Neutrophil (primary cell): ENCODE data around the gene FAM193B.

Source experiments
- H3K27ac ChIP-seq: fragments of 200-600 bp; sonication (generic); 2 replicates; pipeline ENCODE4 v1.5.1; 2016; ENCODE audit warnings: mild to moderate bottlenecking, moderate library complexity
- H3K27me3 ChIP-seq: fragments of 200-600 bp; sonication (generic); 2 replicates; pipeline ENCODE4 v1.6.0; 2016; ENCODE audit warnings: mild to moderate bottlenecking
- H3K36me3 ChIP-seq: fragments of 200-600 bp; sonication (generic); 2 replicates; pipeline ENCODE4 v1.5.1; 2017
- H3K4me1 ChIP-seq, 2 experiments: fragments of 200-600 bp in 1 of 2; sonication (generic) in 1 of 2; 1 replicate in 1 of 2; 2 replicates in 1 of 2; pipeline versions ENCODE4 v1.5.1 to v1.6.1; 2013 to 2016; ENCODE audit warnings: low read depth in 1 of 2, low read length in 1 of 2, mild to moderate bottlenecking in 1 of 2, moderate library complexity in 1 of 2; ENCODE audit not compliant: control insufficient read depth in 1 of 2, insufficient read depth in 1 of 2
- H3K4me3 ChIP-seq, 2 experiments: fragments of 200-600 bp in 1 of 2; sonication (generic) in 1 of 2; 1 replicate in 1 of 2; 2 replicates in 1 of 2; pipeline ENCODE4 v1.5.1; 2013 to 2016; ENCODE audit warnings: low read depth in 1 of 2, low read length in 1 of 2, mild to moderate bottlenecking in 1 of 2, moderate library complexity in 1 of 2
- H3K9me3 ChIP-seq: fragments of 200-600 bp; sonication (generic); 2 replicates; pipeline ENCODE4 v1.5.1; 2016
- TF ChIP-seq, protein P1 (sequence below): fragments of 200-600 bp; sonication (generic); IDR thresholded peaks from 2 replicates; pipeline ENCODE4 v1.5.1; 2016; ENCODE audit warnings: antibody characterized with exemption

The FAM193B gene

DNA sequence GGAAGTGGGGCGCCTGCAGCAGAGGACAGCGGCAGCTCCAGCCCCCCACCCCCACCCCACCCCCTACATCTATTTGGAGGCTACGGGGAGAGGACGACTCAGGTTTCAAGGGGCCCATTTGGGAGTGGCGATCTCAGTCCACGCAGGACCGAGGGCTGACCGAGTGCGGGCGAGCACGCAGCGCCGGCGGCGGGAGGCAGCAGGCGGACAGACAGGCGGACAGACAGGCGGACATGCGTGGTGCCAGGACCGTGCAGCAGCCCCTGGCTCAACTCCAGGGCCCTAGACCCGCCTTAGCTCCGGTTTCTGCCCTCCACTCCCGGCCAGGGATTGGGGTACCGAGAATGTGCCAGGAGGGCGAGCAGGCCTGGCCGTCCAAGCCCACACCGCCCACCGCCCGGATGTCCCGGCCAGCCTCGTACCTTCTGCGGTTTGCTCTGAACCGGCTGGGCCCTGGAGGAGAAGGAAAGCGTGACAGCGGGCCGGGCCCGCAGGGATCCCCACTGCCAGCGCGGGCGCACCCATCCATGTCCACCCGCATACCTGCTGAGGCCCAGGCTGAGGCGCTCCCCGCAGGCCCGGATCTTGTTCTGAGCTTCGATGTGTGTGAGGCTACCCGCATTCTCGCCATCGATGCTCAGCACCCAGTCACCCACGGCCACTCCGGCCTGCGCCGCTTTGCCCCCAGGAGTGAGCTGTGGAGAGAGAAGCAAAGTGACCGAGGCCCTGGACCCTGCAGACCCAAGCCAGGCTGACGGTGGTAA is 62.2 kb downstream of the FAM193B start:
- Histone ChIP-seq H3K27me3 (no peaks in the 10 kb centered on the region), H3K27ac (peak overlapping the region; percentile 99), H3K9me3 (no peaks in the 10 kb centered on the region), H3K4me3 (no peak overlapping the region), H3K36me3 (peaks cover 89% of the 10 kb centered on the region), H3K4me1 (peaks cover 56 to 65% of the 10 kb centered on the region in 2 experiments)
- TF ChIP-seq, protein P1, sequence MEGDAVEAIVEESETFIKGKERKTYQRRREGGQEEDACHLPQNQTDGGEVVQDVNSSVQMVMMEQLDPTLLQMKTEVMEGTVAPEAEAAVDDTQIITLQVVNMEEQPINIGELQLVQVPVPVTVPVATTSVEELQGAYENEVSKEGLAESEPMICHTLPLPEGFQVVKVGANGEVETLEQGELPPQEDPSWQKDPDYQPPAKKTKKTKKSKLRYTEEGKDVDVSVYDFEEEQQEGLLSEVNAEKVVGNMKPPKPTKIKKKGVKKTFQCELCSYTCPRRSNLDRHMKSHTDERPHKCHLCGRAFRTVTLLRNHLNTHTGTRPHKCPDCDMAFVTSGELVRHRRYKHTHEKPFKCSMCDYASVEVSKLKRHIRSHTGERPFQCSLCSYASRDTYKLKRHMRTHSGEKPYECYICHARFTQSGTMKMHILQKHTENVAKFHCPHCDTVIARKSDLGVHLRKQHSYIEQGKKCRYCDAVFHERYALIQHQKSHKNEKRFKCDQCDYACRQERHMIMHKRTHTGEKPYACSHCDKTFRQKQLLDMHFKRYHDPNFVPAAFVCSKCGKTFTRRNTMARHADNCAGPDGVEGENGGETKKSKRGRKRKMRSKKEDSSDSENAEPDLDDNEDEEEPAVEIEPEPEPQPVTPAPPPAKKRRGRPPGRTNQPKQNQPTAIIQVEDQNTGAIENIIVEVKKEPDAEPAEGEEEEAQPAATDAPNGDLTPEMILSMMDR, result no peak

DNA sequence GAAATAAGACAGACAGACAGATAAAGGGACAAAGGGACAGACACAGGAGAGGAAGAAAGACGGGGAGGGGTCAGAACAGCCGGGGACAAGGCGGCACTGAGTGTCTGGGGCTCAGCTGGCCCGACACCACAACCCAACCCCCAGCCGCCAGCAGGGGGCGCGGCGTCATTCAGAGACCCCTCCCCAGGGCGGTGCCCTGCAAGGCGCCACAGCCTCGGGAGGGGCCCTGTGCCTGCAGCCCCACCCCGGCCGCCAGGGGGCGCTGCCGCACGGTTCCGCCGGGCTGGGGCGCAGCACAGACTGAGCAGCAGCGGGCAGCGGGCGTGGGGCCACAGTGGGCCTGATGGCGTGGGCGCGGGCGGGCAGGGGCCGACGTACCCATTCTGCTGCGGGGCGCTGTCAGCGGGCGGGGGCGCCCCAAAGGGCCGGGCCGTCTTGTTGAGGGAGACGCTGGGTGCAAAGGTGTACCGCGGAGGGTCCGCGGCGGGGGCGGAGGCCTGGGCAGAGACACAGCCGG is 62.9 kb downstream of the FAM193B start:
- Histone ChIP-seq H3K27me3 (no peaks in the 10 kb centered on the region), H3K4me3 (no peak overlapping the region), H3K36me3 (peaks cover 96% of the 10 kb centered on the region), H3K4me1 (peaks cover 54 to 60% of the 10 kb centered on the region in 2 experiments), H3K27ac (peak overlapping the region; percentile 99), H3K9me3 (no peaks in the 10 kb centered on the region)
- TF ChIP-seq, protein P1, result peak; percentile 70

DNA sequence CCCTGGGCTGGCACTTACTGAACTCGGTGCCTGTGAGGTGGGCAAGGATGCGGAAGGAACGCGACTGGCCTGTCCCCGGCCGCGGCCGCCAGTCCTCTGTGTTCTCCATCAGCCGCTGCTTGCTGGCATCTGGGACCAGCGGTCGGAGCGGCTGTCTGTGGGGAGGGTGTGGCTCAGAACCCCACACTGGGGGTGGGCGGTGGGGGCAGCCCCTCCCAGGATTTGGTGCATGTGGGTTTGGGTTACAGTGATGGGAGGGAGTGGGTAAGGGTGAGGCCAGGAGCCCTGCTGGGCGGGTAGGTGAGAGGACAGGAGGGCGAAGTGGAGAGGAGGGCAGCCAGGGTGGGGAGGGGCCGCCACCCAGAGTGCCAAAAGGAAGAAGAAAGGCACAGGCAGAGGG is 63.4 kb downstream of the FAM193B start:
- H3K36me3 ChIP-seq, result peaks cover 97% of the 10 kb centered on the region
- no peaks in the 10 kb centered on the region for H3K9me3 ChIP-seq
- TF ChIP-seq, protein P1, result no peak
- peaks cover 49 to 55% of the 10 kb centered on the region in 2 experiments for H3K4me1 ChIP-seq
- no peaks in the 10 kb centered on the region for H3K27me3 ChIP-seq
- H3K4me3 ChIP-seq, result no peak overlapping the region
- peak overlapping the region; percentile 99 for H3K27ac ChIP-seq

DNA sequence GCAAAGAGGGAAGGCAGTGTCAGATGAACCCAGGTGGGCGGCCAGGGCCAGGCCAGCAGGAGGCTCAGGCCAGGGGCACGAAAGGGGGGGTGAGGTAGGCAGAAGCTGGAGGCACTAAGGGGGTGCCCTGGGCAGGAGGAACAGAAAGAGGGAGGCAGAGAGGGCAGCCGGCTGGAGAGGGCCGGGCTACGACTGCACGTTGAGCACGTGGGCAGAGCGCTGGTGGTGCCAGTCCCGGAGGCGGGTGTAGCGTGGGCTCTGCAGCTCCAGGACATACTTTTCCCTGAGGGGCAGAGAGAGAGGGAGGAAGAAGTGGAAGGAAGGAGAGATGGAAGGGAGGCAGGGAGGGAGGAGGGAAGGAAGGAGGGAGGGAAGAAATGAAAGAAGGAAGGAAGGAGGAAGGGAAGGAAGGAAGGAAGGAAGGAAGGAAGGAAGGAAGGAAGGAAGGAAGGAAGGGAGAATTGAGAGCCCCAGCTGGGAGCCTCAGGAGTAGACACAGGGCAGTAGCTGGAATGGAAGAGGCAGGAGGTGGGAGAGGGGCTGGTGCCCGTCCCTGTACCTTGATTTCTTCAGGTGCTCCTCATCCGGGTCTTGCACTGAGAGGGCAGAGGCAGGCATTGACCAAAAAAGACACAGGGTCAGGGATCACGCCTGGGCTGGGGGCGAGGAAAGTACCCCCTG is 63.9 kb downstream of the FAM193B start:
- H3K27me3 ChIP-seq, result no peaks in the 10 kb centered on the region
- peaks cover 43 to 49% of the 10 kb centered on the region in 2 experiments for H3K4me1 ChIP-seq
- H3K27ac ChIP-seq, result peak overlapping the region; percentile 99
- H3K36me3 ChIP-seq, result peaks cover 97% of the 10 kb centered on the region
- TF ChIP-seq, protein P1, result no peak
- H3K9me3 ChIP-seq, result no peaks in the 10 kb centered on the region
- no peak overlapping the region for H3K4me3 ChIP-seq

DNA sequence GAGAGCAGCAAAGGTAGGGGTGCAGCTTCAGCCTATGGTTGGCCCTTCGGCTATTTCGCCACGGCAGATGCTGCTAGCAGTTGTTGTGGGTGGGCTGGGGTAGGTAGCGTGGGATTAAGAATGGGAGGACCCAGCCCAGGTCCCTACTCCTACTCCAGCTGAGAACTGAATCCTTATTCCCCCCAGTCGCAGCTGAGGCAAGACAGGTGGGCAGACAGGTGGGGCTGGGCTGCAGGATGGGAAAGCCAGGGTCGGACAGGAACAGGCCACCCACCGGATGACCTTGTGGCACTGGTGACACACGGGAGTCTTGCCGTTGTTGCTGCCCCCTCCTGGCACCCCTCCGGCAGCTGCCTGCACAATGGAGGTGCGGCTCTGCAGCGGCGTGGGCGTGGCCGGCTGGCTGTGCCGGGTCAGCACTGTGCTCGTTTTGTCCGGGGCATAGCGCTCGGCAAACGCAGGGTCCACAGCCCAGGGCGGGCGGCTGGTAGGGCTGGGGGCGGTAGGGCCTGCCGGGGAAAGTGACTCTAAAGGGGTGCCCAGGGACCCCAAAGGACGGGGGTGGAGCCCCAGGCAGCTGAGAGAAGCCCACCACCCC is 65.1 kb downstream of the FAM193B start:
- peaks cover 32 to 37% of the 10 kb centered on the region in 2 experiments for H3K4me1 ChIP-seq
- H3K4me3 ChIP-seq, result no peak overlapping the region
- peaks cover 98% of the 10 kb centered on the region for H3K36me3 ChIP-seq
- H3K9me3 ChIP-seq, result no peaks in the 10 kb centered on the region
- no peaks in the 10 kb centered on the region for H3K27me3 ChIP-seq
- TF ChIP-seq, protein P1, result no peak
- peak overlapping the region; percentile 99 for H3K27ac ChIP-seq
